PC-9 (cell line): Measurements from ENCODE around the gene DPYSL5.

Source experiments
- CTCF ChIP-seq: fragments of 200-600 bp; sonication (generic); conservative IDR thresholded peaks from 2 replicates; pipeline ENCODE4 v1.6.1; 2017; ENCODE audit warnings: mixed run types, antibody characterized with exemption, mild to moderate bottlenecking, moderate library complexity
- EZH2 ChIP-seq: fragments of 200-600 bp; sonication (generic); IDR thresholded peaks from 2 replicates; pipeline ENCODE4 v1.8.0; 2017; ENCODE audit warnings: antibody characterized with exemption, low read depth

- no peak for TF ChIP-seq CTCF
- TF ChIP-seq EZH2 = no peak
Measured at GRCh38 chr2:26854283-26854827, 6.4 kb downstream of the DPYSL5 start.
